ENCODE data around the gene TBL1X. TPM values are rescaled to one million over a fixed set of nuclear protein-coding genes. Genes with fewer than 3 reads are reported as not detected.

The TBL1X gene
- total RNA-seq, 3 donors from 2014 or later = 45.5 to 61.3 (median 49.9) TPM

- ATAC-seq (no peak), DNase-seq (no peak)
- Mint-ChIP-seq H3K36me3 (ENCODE audit: insufficient read depth) (peaks cover 9% of the 10 kb centered on the region), H3K4me1 (ENCODE audit: low read depth) (no peaks in the 10 kb centered on the region), H3K4me3 (no peak overlapping the region), H3K27me3 (ENCODE audit: low read depth) (no peaks in the 10 kb centered on the region), H3K9me3 (no peaks in the 10 kb centered on the region)
Measured at GRCh38 chrX:9663216-9663615, 198.4 kb downstream of the TBL1X start.

- no peaks in the 10 kb centered on the region for H3K9me3 Mint-ChIP-seq
- H3K4me1 Mint-ChIP-seq (ENCODE audit: low read depth) = no peaks in the 10 kb centered on the region
- H3K4me3 Mint-ChIP-seq = no peak overlapping the region
- peaks cover 7% of the 10 kb centered on the region for H3K36me3 Mint-ChIP-seq (ENCODE audit: insufficient read depth)
- ATAC-seq (no peak), DNase-seq (no peak)
- H3K27me3 Mint-ChIP-seq (ENCODE audit: low read depth) = no peaks in the 10 kb centered on the region
Measured at GRCh38 chrX:9664224-9664623, 199.4 kb downstream of the TBL1X start.

- no peak for ATAC-seq
- H3K4me3 Mint-ChIP-seq = no peak overlapping the region
- no peak for DNase-seq
- no peaks in the 10 kb centered on the region for H3K9me3 Mint-ChIP-seq
- H3K36me3 Mint-ChIP-seq (ENCODE audit: insufficient read depth) = peaks cover 4% of the 10 kb centered on the region
- no peaks in the 10 kb centered on the region for H3K4me1 Mint-ChIP-seq (ENCODE audit: low read depth)
- no peaks in the 10 kb centered on the region for H3K27me3 Mint-ChIP-seq (ENCODE audit: low read depth)
Measured at GRCh38 chrX:9665113-9665512, 200.3 kb downstream of the TBL1X start.

GRCh38 chrX:9668537-9668936, 203.7 kb downstream of the TBL1X start:
- Mint-ChIP-seq H3K9me3 (no peaks in the 10 kb centered on the region), H3K27me3 (ENCODE audit: low read depth) (no peaks in the 10 kb centered on the region), H3K4me3 (no peak overlapping the region), H3K4me1 (ENCODE audit: low read depth) (peaks cover 4% of the 10 kb centered on the region), H3K36me3 (ENCODE audit: insufficient read depth) (peaks cover 8% of the 10 kb centered on the region)
- DNase-seq = no peak
- ATAC-seq = no peak

GRCh38 chrX:9670136-9670814, 205.4 kb downstream of the TBL1X start:
- DNase-seq = no peak
- Mint-ChIP-seq H3K4me1 (ENCODE audit: low read depth) (peaks cover 4% of the 10 kb centered on the region), H3K9me3 (no peaks in the 10 kb centered on the region)

GRCh38 chrX:9671998-9672397, 207.1 kb downstream of the TBL1X start:
- DNase-seq (no peak), ATAC-seq (no peak)
- Mint-ChIP-seq H3K4me1 (ENCODE audit: low read depth) (peaks cover 11% of the 10 kb centered on the region), H3K4me3 (no peak overlapping the region), H3K36me3 (ENCODE audit: insufficient read depth) (peaks cover 21% of the 10 kb centered on the region), H3K9me3 (no peaks in the 10 kb centered on the region), H3K27me3 (ENCODE audit: low read depth) (no peaks in the 10 kb centered on the region)

More at GRCh38 chrX:9670136-9670814, 205.4 kb downstream of the TBL1X start:
- Mint-ChIP-seq H3K36me3 (ENCODE audit: insufficient read depth) (peaks cover 14% of the 10 kb centered on the region), H3K4me3 (no peak overlapping the region), H3K27me3 (ENCODE audit: low read depth) (no peaks in the 10 kb centered on the region)
- ATAC-seq = no peak

GRCh38 chrX:9676306-9676705, 211.4 kb downstream of the TBL1X start:
- Mint-ChIP-seq H3K36me3 (ENCODE audit: insufficient read depth) (peaks cover 22% of the 10 kb centered on the region), H3K9me3 (no peaks in the 10 kb centered on the region), H3K27me3 (ENCODE audit: low read depth) (no peaks in the 10 kb centered on the region), H3K4me1 (ENCODE audit: low read depth) (peaks cover 22% of the 10 kb centered on the region), H3K4me3 (no peak overlapping the region)
- ATAC-seq = no peak
- DNase-seq = no peak

- H3K9me3 Mint-ChIP-seq = no peaks in the 10 kb centered on the region
- no peaks in the 10 kb centered on the region for H3K27me3 Mint-ChIP-seq (ENCODE audit: low read depth)
Measured at GRCh38 chrX:9676738-9677097, 211.9 kb downstream of the TBL1X start.

GRCh38 chrX:9677098-9677739, 212.4 kb downstream of the TBL1X start:
- Mint-ChIP-seq H3K4me1 (ENCODE audit: low read depth) (peaks cover 22% of the 10 kb centered on the region), H3K36me3 (ENCODE audit: insufficient read depth) (peaks cover 21% of the 10 kb centered on the region), H3K27me3 (ENCODE audit: low read depth) (no peaks in the 10 kb centered on the region), H3K9me3 (no peaks in the 10 kb centered on the region), H3K4me3 (no peak overlapping the region)
- ATAC-seq = peak; percentile 96 to 97
- DNase-seq = no peak

More at GRCh38 chrX:9676738-9677097, 211.9 kb downstream of the TBL1X start:
- ATAC-seq (no peak), DNase-seq (no peak)
- Mint-ChIP-seq H3K36me3 (ENCODE audit: insufficient read depth) (peaks cover 22% of the 10 kb centered on the region), H3K4me3 (no peak overlapping the region), H3K4me1 (ENCODE audit: low read depth) (peaks cover 22% of the 10 kb centered on the region)

GRCh38 chrX:9678215-9678965, 213.5 kb downstream of the TBL1X start:
- no peaks in the 10 kb centered on the region for H3K9me3 Mint-ChIP-seq

GRCh38 chrX:9681011-9681410, 216.2 kb downstream of the TBL1X start:
- peaks cover 17% of the 10 kb centered on the region for H3K36me3 Mint-ChIP-seq (ENCODE audit: insufficient read depth)
- H3K27me3 Mint-ChIP-seq (ENCODE audit: low read depth) = no peaks in the 10 kb centered on the region
- no peaks in the 10 kb centered on the region for H3K9me3 Mint-ChIP-seq
- no peak overlapping the region for H3K4me3 Mint-ChIP-seq
- ATAC-seq (no peak), DNase-seq (no peak)
- peaks cover 18% of the 10 kb centered on the region for H3K4me1 Mint-ChIP-seq (ENCODE audit: low read depth)

More at GRCh38 chrX:9678215-9678965, 213.5 kb downstream of the TBL1X start:
- ATAC-seq = no peak
- Mint-ChIP-seq H3K27me3 (ENCODE audit: low read depth) (no peaks in the 10 kb centered on the region), H3K4me1 (ENCODE audit: low read depth) (peaks cover 18% of the 10 kb centered on the region), H3K36me3 (ENCODE audit: insufficient read depth) (peaks cover 18% of the 10 kb centered on the region), H3K4me3 (no peak overlapping the region)
- no peak for DNase-seq

- ATAC-seq (no peak), DNase-seq (no peak)
- Mint-ChIP-seq H3K4me3 (no peak overlapping the region), H3K27me3 (ENCODE audit: low read depth) (no peaks in the 10 kb centered on the region), H3K9me3 (no peaks in the 10 kb centered on the region), H3K36me3 (ENCODE audit: insufficient read depth) (peaks cover 18% of the 10 kb centered on the region), H3K4me1 (ENCODE audit: low read depth) (peaks cover 17% of the 10 kb centered on the region)
Measured at GRCh38 chrX:9681422-9681821, 216.6 kb downstream of the TBL1X start.

- ATAC-seq = no peak
- no peak for DNase-seq
- peaks cover 21% of the 10 kb centered on the region for H3K36me3 Mint-ChIP-seq (ENCODE audit: insufficient read depth)
- H3K9me3 Mint-ChIP-seq = no peaks in the 10 kb centered on the region
- no peak overlapping the region for H3K4me3 Mint-ChIP-seq
- H3K27me3 Mint-ChIP-seq (ENCODE audit: low read depth) = no peaks in the 10 kb centered on the region
- peaks cover 8% of the 10 kb centered on the region for H3K4me1 Mint-ChIP-seq (ENCODE audit: low read depth)
Measured at GRCh38 chrX:9682456-9682855, 217.6 kb downstream of the TBL1X start.

GRCh38 chrX:9682861-9683260, 218.0 kb downstream of the TBL1X start:
- no peaks in the 10 kb centered on the region for H3K27me3 Mint-ChIP-seq (ENCODE audit: low read depth)
- no peaks in the 10 kb centered on the region for H3K9me3 Mint-ChIP-seq
- DNase-seq (no peak), ATAC-seq (no peak)
- peaks cover 4% of the 10 kb centered on the region for H3K4me1 Mint-ChIP-seq (ENCODE audit: low read depth)
- H3K36me3 Mint-ChIP-seq (ENCODE audit: insufficient read depth) = peaks cover 21% of the 10 kb centered on the region
- no peak overlapping the region for H3K4me3 Mint-ChIP-seq

- H3K36me3 Mint-ChIP-seq (ENCODE audit: insufficient read depth) = peaks cover 26% of the 10 kb centered on the region
- H3K9me3 Mint-ChIP-seq = no peaks in the 10 kb centered on the region
- DNase-seq = no peak
- ATAC-seq = no peak
- H3K27me3 Mint-ChIP-seq (ENCODE audit: low read depth) = no peaks in the 10 kb centered on the region
- no peaks in the 10 kb centered on the region for H3K4me1 Mint-ChIP-seq (ENCODE audit: low read depth)
- no peak overlapping the region for H3K4me3 Mint-ChIP-seq
Measured at GRCh38 chrX:9683350-9683749, 218.5 kb downstream of the TBL1X start.

Data from activated T-cell treated with anti-CD3 and anti-CD28 coated beads, Interleukin-2, amount 50 U/mL, for 4 hours (primary cell).